HG02852 (cell line): ENCODE data around the gene BDH2.

Experiments used
- ATAC-seq: cut with Tn5 transposase; IDR thresholded peaks from one replicate; pipeline ENCODE4 v1.9.1; 2021; ENCODE audit warnings: mild to moderate bottlenecking, moderate library complexity; ENCODE audit not compliant: unreplicated experiment

BDH2 gene

DNA sequence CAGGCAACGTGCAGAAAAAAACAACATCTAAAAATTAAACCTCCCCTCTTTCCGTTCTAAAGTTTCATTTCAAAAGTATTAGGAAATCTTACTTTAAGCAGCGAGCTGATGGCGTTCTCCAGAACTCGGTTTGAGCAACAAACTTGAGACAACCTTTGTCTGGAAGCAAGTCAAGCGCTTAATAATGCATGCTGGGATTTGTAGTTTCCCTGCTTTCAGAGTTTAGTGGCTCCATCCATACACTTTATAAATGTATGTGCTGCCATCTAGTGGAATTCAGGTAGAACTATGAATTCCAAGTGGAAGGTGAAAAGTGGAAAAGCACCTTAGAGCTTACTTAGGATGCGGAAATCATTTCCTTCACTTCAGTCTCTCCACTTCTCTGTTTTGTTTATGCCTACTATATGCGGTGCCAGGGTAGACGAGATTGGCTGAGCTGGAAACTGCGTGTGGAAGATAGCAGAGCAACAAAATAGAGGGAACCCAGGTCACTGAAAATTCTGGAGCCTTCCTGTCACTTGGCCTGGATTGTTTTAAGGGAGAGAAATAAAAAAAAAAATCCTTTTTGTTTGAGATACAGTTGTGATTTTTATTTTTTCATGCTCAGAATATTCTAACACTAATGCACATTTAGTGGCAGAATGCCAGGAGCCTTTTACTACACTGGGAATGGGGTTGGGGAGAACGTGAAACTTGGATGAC, at the start of gene BDH2:
BDH2 (minus strand) TSS at position 144 of the 702 bp plus-strand sequence. CDS start 3,580 bp downstream, outside the sequence.
- ATAC-seq = peak; percentile 98

- no peak for ATAC-seq
Measured at GRCh38 chr4:103144926-103145325, 45.3 kb upstream of the BDH2 start.

- no peak for ATAC-seq
Measured at GRCh38 chr4:103137446-103137827, 37.8 kb upstream of the BDH2 start.

GRCh38 chr4:103136671-103137445, 37.2 kb upstream of the BDH2 start:
- no peak for ATAC-seq

DNA sequence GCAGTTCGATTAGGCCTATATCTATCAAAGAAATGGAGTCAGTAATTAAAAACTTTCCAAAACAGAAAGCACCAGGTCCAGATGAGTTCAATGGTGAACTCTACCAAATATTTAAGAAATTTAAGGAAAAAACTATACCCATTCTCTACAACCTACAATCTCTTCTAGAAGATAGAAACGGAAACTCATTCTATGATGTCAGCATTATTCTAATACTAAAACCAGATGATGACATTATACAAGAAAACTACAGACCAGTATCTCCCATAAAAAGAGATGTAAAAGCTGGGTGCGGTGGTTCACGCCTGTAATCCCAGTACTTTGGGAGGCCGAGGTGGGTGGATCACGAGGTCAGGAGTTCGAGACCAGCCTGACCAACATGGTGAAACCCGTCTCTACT, 29.5 kb upstream of the BDH2 start:
- ATAC-seq = no peak

DNA sequence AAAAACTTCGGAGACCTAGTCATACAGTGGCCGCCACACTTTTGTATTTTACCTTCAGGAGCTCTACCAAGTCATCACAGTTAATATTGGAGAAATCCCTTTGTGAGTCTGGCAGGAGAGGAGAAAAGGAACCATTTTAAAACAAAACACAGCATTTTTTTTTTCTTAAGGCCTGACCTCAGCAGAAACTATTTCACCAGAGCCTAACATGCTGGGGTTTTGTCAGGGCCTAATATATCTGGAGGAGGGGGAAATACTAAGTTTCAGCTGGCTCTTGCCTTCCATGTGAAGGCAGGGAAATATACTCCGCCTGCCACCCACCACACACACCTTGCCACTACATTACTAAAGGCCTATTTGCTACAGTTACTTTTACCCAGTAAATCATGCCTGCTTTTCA, 26.5 kb upstream of the BDH2 start:
- no peak for ATAC-seq

DNA sequence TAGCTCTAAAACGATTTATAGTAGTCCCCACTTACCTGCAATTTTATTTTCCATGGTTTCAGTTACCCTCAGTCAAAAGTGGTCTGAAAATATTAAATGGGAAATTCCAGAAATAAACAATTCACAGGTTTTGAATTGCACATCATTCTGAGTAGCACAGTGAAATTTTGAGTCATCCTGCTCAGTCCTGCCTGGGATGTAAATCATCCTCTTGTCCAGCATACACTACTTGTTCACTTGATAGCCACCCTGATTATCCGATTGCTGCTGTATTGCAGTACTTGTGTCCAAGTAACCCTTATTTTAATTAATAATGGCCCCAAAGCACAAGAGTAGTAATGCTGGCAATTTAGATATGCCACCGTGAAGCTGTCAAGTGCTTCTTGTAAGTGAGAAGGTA, 23.5 kb upstream of the BDH2 start:
- no peak for ATAC-seq

DNA sequence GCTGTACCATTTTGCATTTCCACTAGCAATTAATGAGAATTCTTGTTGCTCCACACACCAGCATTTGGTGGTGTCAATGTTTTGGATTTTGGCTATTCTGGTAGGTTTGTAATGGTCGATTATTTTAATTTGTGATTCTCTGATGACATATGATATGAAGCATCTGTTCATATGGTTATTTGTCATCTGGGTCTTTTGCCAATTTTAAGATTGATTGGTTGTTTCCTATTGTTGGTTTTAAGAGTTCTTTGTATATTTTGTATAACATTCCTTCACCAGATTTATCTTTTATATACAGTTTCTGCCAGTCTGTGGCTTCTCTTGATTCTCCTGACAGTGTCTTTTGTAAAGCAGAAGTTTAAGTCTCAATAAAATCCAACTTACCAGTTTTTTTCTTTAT, 18.5 kb upstream of the BDH2 start:
- no peak for ATAC-seq

DNA sequence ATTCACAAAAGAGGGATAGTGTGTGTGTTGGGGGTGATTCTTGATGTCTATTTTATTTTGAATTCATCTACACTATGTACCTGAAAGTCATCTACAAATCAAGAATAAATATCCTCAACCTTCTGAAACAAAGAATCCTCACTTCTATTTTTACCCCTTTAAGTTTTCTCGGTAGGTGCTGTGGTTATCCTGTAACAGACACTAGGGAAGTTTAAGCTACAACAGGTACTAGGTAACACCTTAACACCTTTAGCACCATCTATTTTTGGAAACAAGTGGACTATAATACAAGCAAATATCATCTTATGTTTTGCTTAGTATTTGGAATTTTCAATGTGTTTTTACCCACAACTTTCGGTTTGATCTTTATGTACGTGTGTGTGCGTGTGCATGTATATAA, 12.0 kb upstream of the BDH2 start:
- no peak for ATAC-seq

- ATAC-seq = no peak
Measured at GRCh38 chr4:103108542-103108941, 8.9 kb upstream of the BDH2 start.

- ATAC-seq = no peak
Measured at GRCh38 chr4:103105558-103106356, 6.1 kb upstream of the BDH2 start.

- ATAC-seq = no peak
Measured at GRCh38 chr4:103104886-103105285, 5.3 kb upstream of the BDH2 start.

DNA sequence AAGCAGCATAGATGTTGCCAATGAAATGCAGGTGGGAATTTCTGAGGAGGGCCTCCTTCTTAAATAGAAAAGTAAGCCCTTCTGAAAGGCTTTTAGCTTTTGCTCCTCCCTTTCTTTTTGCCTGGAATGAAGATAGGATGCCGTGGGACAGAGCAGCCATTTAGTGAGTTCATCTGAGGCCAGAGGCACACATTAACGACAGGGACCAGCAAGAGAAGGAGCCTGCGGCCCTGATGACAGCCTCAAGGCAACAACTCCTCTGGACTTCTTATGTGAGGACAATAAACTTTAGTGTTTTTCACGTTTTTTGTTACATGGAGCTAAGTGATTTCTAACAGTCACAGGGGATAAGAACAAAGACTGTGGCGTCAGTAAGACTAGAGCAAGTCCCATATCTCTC, 1.1 kb upstream of the BDH2 start:
- ATAC-seq = no peak

DNA sequence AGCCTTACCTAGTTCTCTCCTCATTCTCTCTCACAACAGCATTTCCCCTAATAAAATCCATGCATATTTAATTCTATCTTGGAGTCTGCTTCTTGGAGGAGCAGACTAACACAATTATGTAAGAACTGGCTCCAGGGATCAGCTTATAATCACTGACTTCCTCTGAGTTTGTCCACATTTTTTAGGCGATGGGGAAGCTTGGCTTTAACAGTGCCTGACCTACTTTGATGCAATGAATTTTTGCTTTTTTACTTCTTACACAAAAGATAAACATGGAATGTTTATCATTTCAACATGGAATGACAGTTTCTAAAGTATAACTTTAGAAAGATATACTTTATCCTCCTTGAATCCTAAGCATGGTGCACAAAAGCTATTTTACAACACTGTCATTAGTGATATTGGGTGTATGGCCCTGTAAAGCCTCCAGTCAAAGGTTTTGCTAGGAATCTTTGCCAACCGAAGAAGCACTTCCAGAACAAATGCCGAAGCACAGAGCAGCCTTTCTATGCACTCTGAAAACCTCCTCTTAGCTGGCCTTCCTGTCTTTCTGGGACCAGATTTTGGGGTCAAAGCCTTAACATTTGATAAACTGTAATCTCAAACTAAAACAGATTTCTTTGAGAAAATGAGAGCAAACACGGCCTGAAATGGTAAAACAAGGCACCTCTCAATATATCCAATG, 736 bp downstream of the BDH2 start:
- no peak for ATAC-seq

DNA sequence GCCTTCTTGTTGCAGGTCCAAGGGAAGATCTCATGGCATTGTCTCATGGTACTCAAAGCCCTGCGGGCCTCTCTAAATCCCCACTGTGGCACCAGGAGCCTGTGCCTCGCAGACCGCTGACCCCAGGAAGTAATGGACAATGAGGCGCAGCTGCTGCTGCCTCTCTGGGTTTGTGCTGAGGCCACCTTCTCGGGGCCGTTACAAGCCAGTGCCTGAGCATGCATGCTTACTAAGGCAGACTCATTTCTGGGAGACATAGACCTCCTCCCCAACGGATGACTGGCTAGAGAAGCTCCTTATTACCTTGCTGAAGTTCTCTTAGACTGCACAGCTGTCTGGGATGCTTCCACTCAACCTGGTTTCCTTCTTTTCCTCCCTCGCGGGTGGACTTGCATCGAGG, 1.3 kb downstream of the BDH2 start:
- no peak for ATAC-seq

DNA sequence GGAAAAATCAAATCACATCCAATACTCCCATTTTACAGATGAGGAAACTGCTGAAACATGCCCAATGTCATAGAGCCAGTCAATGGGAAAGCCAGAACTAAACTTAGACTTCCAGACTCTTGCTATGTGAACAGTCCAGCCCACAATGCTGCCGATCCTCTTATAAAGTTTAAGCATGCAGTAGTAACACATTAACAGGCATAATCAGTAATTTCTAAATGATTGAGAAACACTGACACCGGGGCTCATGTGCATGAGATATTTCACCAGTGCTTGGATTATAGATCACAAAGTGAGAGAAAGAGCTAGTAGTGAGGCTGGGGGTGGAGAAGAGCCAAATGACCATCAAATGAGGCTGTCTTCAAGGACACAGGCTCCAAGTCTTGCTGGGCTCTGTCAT, 2.5 kb downstream of the BDH2 start:
- no peak for ATAC-seq

DNA sequence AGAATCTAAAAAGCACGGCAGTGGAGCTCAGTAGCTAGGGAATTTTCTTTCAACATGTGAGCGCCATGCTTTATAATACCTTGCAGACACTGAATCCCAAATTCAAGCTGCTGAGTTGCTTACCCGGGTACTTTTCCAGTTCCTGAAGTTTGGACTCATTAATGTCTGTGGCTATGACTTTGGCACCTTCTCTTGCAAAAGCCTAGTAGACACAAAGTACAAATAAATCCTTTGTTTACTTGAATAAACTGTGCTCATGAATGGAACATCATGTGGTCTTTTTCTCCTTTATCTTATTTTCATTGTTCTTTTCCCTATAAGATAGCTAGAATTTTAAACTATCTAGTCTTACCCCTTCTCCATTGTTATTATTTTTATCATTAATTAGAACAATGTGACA, 4.6 kb downstream of the BDH2 start:
- ATAC-seq = no peak

GRCh38 chr4:103092245-103092644, 7.4 kb downstream of the BDH2 start:
- no peak for ATAC-seq

DNA sequence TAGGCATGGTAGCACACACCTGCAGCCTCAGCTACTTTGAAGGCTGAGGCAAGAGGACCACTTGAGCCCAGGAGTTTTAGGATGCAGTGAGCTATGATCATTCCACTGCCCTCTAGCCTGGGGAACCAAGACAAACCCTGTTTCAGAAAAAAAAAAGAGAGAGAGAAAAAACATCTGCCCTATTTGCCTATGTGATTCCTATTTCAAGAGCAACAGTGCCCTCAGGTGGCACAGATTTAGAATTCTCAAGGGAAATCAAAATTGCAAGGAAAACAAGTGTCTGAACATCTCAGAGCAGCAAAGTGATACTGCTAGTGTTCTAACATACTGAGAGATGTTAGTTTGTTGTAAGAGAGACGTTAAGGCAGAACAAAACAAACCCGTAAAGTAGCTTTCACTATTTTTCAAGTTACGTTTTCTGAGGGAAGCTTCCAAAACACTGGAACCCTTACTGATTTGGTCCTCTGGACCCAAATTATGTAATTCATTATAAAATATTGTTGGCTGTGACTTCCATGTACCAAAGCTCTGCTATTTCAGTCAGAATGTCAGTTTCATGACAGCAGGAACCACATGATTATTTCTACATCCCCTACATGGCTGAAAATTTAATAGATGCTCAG, 7.9 kb downstream of the BDH2 start:
- ATAC-seq = peak; percentile 63

DNA sequence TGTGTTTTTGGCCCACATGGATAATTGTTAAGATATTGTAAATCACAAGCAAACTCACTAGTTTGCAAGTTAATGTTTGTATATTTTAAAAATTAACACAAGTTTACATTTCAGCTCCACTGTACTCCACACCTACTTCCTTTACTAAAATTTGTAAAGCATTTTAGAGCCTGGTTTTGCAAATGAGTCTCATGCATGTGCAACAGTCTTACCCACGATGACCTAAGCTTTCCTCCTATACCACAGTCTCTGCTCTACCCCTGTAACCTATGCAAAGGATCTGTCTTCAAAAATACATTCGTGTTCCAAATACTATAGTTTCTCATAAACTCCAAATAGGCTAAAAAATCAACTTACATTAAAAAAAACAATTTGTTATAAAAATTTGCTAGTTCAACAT, 10.2 kb downstream of the BDH2 start:
- no peak for ATAC-seq

GRCh38 chr4:103086551-103086950, 13.1 kb downstream of the BDH2 start:
- no peak for ATAC-seq
